Stomach (tissue), 4 donors: ENCODE results near the gene MSL2.

ENCODE experiments used
- EP300 ChIP-seq: sonication (generic); formaldehyde crosslinking; IDR thresholded peaks from one replicate; pipeline ENCODE4 v1.6.1; 2017; ENCODE audit warnings: antibody characterized with exemption
- POLR2A ChIP-seq, 4 donors: fragments of 450-650 bp; IDR thresholded peaks; one replicate each; pipeline ENCODE4 v1.6.1; 2016; ENCODE audit warnings: antibody characterized with exemption in 4 of 4, control low read depth in 2 of 4, mild to moderate bottlenecking in 1 of 4, moderate library complexity in 1 of 4
- POLR2AphosphoS5 ChIP-seq, 3 donors: sonication (generic); formaldehyde crosslinking; IDR thresholded peaks; one replicate each; pipeline ENCODE4 v1.6.1; 2016; ENCODE audit warnings: antibody characterized with exemption in 3 of 3
- TF ChIP-seq, protein P1 (sequence below), 7 experiments: fragments of 450-650 bp in 4 of 7; fragments of 200-600 bp in 3 of 7; sonication (generic) in 3 of 7; IDR thresholded peaks; one replicate each; pipeline ENCODE4 v1.5.1; 2016 to 2019; ENCODE audit warnings: antibody characterized with exemption in 7 of 7, control low read depth in 2 of 7, mild to moderate bottlenecking in 1 of 7

DNA sequence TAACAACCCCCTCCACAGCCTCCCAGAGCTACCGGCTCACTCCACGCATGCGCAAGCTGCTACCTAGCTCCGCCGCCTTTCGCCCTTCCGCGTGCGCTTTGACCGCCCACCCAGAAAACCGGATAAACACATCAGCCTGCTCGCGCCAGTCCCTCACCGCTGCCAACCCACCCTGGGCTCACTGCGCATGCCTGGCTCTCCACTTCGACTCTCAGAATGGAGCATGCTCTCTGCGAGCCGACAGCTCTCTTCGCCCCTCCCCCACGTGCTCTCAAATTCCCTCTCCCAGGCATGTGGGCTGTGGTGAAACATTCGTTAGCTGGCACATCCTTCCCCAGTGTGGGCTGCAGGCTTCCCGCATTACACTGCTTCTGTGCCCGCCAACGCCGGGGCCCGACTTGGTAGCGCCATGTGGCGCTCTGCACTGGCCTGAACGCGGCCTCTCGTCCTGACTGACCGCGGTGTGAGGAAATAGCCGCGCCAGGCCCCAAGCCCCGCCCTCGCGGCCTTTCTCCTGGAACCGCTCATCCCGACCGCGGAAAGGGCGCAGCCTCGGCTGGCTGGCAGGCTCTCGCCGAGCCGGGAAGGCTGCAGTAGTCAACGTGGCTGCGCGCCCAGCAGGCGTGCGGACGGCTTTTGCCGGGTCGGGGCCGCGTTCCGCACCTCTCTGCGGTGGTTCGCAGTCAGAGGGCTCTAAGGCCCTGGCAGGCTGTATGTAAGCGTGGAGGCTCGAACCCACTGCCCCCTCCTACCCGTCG, 445 bp upstream of the MSL2 start:
- TF ChIP-seq, protein P1, sequence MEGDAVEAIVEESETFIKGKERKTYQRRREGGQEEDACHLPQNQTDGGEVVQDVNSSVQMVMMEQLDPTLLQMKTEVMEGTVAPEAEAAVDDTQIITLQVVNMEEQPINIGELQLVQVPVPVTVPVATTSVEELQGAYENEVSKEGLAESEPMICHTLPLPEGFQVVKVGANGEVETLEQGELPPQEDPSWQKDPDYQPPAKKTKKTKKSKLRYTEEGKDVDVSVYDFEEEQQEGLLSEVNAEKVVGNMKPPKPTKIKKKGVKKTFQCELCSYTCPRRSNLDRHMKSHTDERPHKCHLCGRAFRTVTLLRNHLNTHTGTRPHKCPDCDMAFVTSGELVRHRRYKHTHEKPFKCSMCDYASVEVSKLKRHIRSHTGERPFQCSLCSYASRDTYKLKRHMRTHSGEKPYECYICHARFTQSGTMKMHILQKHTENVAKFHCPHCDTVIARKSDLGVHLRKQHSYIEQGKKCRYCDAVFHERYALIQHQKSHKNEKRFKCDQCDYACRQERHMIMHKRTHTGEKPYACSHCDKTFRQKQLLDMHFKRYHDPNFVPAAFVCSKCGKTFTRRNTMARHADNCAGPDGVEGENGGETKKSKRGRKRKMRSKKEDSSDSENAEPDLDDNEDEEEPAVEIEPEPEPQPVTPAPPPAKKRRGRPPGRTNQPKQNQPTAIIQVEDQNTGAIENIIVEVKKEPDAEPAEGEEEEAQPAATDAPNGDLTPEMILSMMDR (IDR thresholded peaks at IDR 0.05) = peak in 1 of 7 experiments; percentile 15
- TF ChIP-seq POLR2AphosphoS5 (IDR thresholded peaks at IDR 0.05) = peak; percentile 75 to 89 (median 84)
- TF ChIP-seq POLR2A (IDR thresholded peaks at IDR 0.05) = peak in 2 of 4 donors; percentile 2 to 48
- no peak for TF ChIP-seq EP300
